ENCODE data around the gene ADD3.

ADD3 gene

DNA sequence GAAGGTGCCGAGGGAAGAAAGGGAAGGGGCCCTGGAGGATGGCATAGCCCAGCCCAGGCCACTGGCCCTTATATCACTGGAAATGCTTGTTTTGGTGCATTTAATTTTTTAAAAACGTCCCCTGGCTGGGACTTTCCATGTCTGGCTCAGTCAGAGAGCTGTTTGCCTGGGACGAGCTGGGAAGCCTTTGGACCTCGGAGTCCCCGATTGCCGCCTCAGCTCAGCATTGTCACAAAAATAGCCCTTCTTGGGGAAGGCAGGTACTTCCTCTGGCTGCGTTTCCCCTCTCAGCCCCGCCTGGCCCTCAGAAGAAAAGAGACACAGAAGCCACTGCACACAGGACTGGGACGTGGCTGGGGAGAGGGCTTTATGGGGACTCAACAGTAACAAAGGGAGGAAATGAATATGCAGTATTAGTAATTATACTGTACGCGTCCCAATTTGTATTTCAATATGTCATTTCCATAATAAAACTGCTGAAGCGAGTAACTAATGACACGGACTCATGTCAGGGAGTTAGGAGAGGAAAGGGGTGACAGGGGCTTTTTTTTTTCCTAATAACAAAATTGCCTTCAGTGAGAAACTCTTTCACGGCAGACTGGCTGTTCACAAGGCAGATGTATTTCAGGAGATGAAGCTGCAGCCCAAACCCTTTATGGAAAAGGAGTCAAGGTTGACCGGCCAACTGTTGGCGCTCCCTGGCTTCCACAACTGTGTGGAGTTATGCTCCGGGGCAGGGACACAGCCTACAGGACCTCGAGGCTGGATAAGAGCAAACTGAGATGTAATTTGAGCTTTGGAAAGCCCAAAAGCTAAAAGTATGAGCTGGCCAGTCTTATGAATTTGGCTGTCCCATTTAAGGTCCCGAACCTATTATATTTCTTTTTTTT is 168.6 kb downstream of the ADD3 start:
- no peak for DNase-seq (ENCODE audit: low read depth in 2 of 2)

DNA sequence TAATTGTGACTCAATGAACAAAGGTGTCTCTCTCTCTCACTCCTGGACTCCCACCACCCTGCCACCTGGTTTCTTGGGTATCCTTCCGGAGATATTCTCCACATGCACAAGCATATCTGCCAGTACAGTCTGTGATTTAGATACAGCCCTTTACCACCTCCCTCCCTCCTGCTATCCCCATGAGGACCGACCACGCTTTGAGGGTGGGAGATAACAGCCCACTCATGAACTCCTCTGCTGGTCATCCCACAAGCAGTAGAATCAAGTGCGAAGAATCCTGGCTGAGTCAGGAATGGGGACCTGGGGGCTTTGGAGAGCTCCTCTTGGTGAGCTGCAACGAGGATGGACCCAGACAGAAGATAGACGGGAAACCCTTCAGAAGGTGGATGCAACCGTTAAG is 171.4 kb downstream of the ADD3 start:
- no peak for DNase-seq (ENCODE audit: low read depth in 2 of 2)

DNA sequence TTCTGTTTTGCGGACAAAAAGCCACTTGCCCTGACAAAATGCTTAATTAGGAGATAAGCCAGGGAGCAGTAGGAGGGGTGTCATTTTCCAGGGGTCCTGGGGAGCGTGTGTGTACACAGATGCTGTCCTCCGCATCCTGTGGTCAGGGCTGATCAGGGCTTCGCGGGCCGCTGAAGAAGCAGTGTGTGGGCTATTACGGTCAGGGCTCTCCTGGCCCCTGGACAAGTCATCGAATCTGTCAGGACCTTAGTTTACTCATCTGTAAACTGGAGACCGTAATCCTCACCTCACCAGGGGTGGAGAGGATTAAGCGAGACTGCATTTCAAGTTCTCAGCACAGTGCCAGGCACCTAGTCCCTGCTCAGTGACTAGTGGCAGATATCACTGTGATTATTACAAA is 173.7 kb downstream of the ADD3 start:
- DNase-seq (ENCODE audit: low read depth in 2 of 2), result no peak

DNA sequence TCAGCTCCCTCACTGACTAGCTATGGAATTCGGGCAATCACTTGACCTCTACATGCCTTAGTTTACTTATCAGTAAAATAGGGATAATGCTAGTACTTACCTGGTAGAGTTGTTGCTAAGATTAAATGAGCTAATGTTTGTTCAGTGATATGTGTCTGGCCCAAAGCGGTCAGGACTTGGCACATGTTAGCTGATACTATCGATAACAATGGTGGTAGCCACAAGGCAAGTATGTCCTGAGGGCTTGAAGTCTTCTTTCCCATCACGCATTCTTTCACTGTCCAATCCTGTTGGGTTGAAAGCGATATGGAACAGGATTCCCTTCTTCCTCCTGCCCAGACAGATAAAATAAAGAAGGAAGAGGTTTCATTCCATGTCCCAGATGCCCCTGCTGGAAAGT is 174.1 kb downstream of the ADD3 start:
- DNase-seq (ENCODE audit: low read depth in 2 of 2), result no peak

DNA sequence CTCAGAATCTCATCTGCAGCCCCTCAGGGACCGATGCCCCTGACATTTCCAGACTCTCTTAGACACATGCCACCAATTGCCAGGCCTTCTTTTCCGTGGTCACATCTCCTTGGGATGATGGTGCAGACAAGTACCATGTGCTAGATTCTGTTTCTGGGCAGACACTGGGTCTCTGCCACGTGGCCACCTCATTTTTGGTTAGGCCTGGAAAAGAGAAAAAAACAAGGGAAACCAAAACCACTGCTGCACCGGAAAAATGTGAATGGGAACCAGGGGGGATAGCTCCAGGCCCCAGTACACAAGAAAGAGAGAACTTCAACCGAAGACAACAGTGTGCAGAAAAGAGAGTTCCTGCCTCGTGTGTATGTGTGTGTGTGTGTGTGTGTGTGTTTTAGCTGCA is 176.6 kb downstream of the ADD3 start:
- no peak for DNase-seq (ENCODE audit: low read depth in 2 of 2)

All from activated CD4-positive, alpha-beta T cell treated with anti-CD3 and anti-CD28 coated beads for 24 hours (primary cell).